Lung (tissue), 12 donors: ENCODE measurements around the gene IPO5. TPM values are rescaled to one million over a fixed set of nuclear protein-coding genes. Genes with fewer than 3 reads are reported as not detected.

Experiments used
- ATAC-seq: fragments of 200-7000 bp; cut with Tn5 transposase; one replicate; pipeline ENCODE4 v1.9.1; 2020; ENCODE audit warnings: moderate number of reproducible peaks; ENCODE audit not compliant: insufficient read depth, low FRiP score
- DNase-seq, 3 donors: peaks; one replicate each; pipeline ENCODE4 v3.0.0-alpha.2; 2013 to 2017
- H3K27ac ChIP-seq, 2 donors: one replicate each; pipeline ENCODE4 v1.5.1; 2013; ENCODE audit warnings: mild to moderate bottlenecking in 2 of 2, moderate library complexity in 2 of 2, control low read depth in 1 of 2, inconsistent platforms in 1 of 2, low read depth in 1 of 2, low read length in 1 of 2
- H3K27me3 ChIP-seq, 3 donors: one replicate each; pipeline ENCODE4 v1.5.1; 2013; ENCODE audit warnings: low read length in 2 of 3; ENCODE audit not compliant: control insufficient read depth in 3 of 3, insufficient read depth in 3 of 3
- H3K36me3 ChIP-seq, 4 donors: one replicate each; pipeline ENCODE4 v1.5.1; 2013; ENCODE audit warnings: low read length in 4 of 4, mild to moderate bottlenecking in 1 of 4, moderate library complexity in 1 of 4; ENCODE audit not compliant: control insufficient read depth in 4 of 4, insufficient read depth in 4 of 4
- H3K4me1 ChIP-seq, 5 donors: one replicate each; pipeline ENCODE4 v1.5.1; 2013; ENCODE audit warnings: low read length in 5 of 5, mild to moderate bottlenecking in 2 of 5, moderate library complexity in 1 of 5; ENCODE audit not compliant: control insufficient read depth in 5 of 5, insufficient read depth in 5 of 5
- H3K4me3 ChIP-seq: one replicate; pipeline ENCODE4 v1.5.1; 2013; ENCODE audit warnings: mild to moderate bottlenecking, control low read depth, moderate library complexity
- H3K9ac ChIP-seq, 2 donors: one replicate each; pipeline ENCODE4 v1.5.1; 2013; ENCODE audit warnings: low read length in 2 of 2, control low read depth in 1 of 2; ENCODE audit not compliant: insufficient read depth in 1 of 2
- H3K9me3 ChIP-seq, 4 donors: one replicate each; pipeline ENCODE4 v1.5.1; 2013; ENCODE audit warnings: low read length in 3 of 4, mild to moderate bottlenecking in 1 of 4, moderate library complexity in 1 of 4; ENCODE audit not compliant: control insufficient read depth in 4 of 4, insufficient read depth in 3 of 4
- CTCF ChIP-seq: IDR thresholded peaks from 2 replicates; pipeline ENCODE4 v1.5.1; 2012; ENCODE audit warnings: mild to moderate bottlenecking; ENCODE audit errors: control extremely low read depth, extremely low read depth
- WGBS, 2 donors: extraction: QIAGEN DNeasy Blood & Tissue Kit; methylation state at CpG; one replicate each; pipeline ENCODE4 v1.1.7; 2013; 5-methylcytosine and 5-hydroxymethylcytosine counted together
- polyA plus RNA-seq, 2 donors: library from polyadenylated mRNA; stranded (reverse); fragments of 200-250 nt; gene quantifications; one replicate each; pipeline ENCODE4 v1.2.1, GENCODE V29; 2013
- total RNA-seq, 2 donors: library from RNA; depleted of rRNA in 1 of 2; stranded (reverse); fragments of >200 nt in 1 of 2; gene quantifications; one replicate each; pipeline ENCODE4 v1.2.1, GENCODE V29; 2014 to 2021
- donor health status: control.
- donor health status: control.
- donor health status: Bipolar disorder and iron deficiency.
- donor health status: healthy.
- donor health status: DM: yes; HTN: yes; CAD: no.

The IPO5 gene
- total and polyA plus RNA-seq, 4 donors = 26.7 to 137 (median 61.7) TPM

- H3K4me1 ChIP-seq = peaks cover 0 to 22% (median 4%) of the 10 kb centered on the region in 5 donors
- peak overlapping the region; percentile 85 to 96 for H3K9ac ChIP-seq
- no peak for TF ChIP-seq CTCF
- H3K36me3 ChIP-seq = no peaks in the 10 kb centered on the region
- H3K27ac ChIP-seq = peak overlapping the region; percentile 94 to 99
- no peaks in the 10 kb centered on the region for H3K9me3 ChIP-seq
- WGBS, 2 donors = 19 to 20% methylated on average over 20 of the region's 20 CpGs
- ATAC-seq (no peak), DNase-seq (no peak)
- H3K27me3 ChIP-seq = no peaks in the 10 kb centered on the region
- peak overlapping the region; percentile 81 for H3K4me3 ChIP-seq
Observed at GRCh38 chr13:97975280-97975847, 21.9 kb downstream of the IPO5 start.

- H3K4me3 ChIP-seq = peak overlapping the region; percentile 99
- peak overlapping the region; percentile 85 to 96 for H3K9ac ChIP-seq
- no peaks in the 10 kb centered on the region for H3K9me3 ChIP-seq
- TF ChIP-seq CTCF = no peak
- DNase-seq (peak; percentile 91 to 95 (median 94)), ATAC-seq (peak; percentile 99)
- H3K27me3 ChIP-seq = no peaks in the 10 kb centered on the region
- peaks cover 0 to 22% (median 4%) of the 10 kb centered on the region in 5 donors for H3K4me1 ChIP-seq
- 1% methylated on average over 51 to 84 of the region's 84 CpGs for WGBS, 2 donors
- no peaks in the 10 kb centered on the region for H3K36me3 ChIP-seq
- peak overlapping the region; percentile 96 to 99 for H3K27ac ChIP-seq
Observed at GRCh38 chr13:97975848-97976609, 22.6 kb downstream of the IPO5 start.

GRCh38 chr13:97976610-97977521 lies 23.4 kb downstream of the IPO5 start:
- ATAC-seq = peak; percentile 8
- Histone ChIP-seq H3K4me3 (peak overlapping the region; percentile 99), H3K4me1 (peaks cover 0 to 22% (median 4%) of the 10 kb centered on the region in 5 donors), H3K36me3 (peaks cover 0 to 3% (median 0%) of the 10 kb centered on the region in 4 donors), H3K27me3 (no peaks in the 10 kb centered on the region), H3K9me3 (no peaks in the 10 kb centered on the region), H3K27ac (peak overlapping the region; percentile 96), H3K9ac (peak overlapping the region in 1 of 2 donors; percentile 76)
- WGBS, 2 donors = 0 to 1% methylated on average over 60 to 79 of the region's 79 CpGs
- peak in 2 of 3 donors; percentile 34 to 48 for DNase-seq
- no peak for TF ChIP-seq CTCF
